HG03039 (cell line): ENCODE measurements around the gene SCFD2.
A peak's percentile ranks its signal among the peaks of the same experiment; 100 is the strongest.

Experiments
- ATAC-seq: cut with Tn5 transposase; IDR thresholded peaks from one replicate; pipeline ENCODE4 v1.9.1; 2021; ENCODE audit warnings: mild to moderate bottlenecking, moderate library complexity; ENCODE audit not compliant: unreplicated experiment

Gene SCFD2

GRCh38 chr4:53118676-53119075 lies 247.2 kb downstream of the SCFD2 start:
- no peak for ATAC-seq

GRCh38 chr4:53116954-53117353 lies 248.9 kb downstream of the SCFD2 start:
- ATAC-seq: no peak

GRCh38 chr4:53113431-53114225 lies 252.2 kb downstream of the SCFD2 start:
- ATAC-seq: peak; percentile 86

- ATAC-seq: no peak
Observed at GRCh38 chr4:53105313-53105712, 260.5 kb downstream of the SCFD2 start.

GRCh38 chr4:53103481-53103880 lies 262.4 kb downstream of the SCFD2 start:
- ATAC-seq: no peak

GRCh38 chr4:53101191-53101581 lies 264.7 kb downstream of the SCFD2 start:
- no peak for ATAC-seq

GRCh38 chr4:53100501-53101190 lies 265.2 kb downstream of the SCFD2 start:
- no peak for ATAC-seq

GRCh38 chr4:53098681-53099121 lies 267.2 kb downstream of the SCFD2 start:
- no peak for ATAC-seq

- no peak for ATAC-seq
Observed at GRCh38 chr4:53094040-53094439, 271.8 kb downstream of the SCFD2 start.

GRCh38 chr4:53089936-53090729 lies 275.7 kb downstream of the SCFD2 start:
- ATAC-seq: no peak

GRCh38 chr4:53088152-53088551 lies 277.7 kb downstream of the SCFD2 start:
- no peak for ATAC-seq

- ATAC-seq: no peak
Observed at GRCh38 chr4:53076374-53076958, 289.4 kb downstream of the SCFD2 start.

GRCh38 chr4:53075162-53075785 lies 290.6 kb downstream of the SCFD2 start:
- no peak for ATAC-seq

- ATAC-seq: no peak
Observed at GRCh38 chr4:53068755-53069330, 297.0 kb downstream of the SCFD2 start.

GRCh38 chr4:53067125-53067802 lies 298.6 kb downstream of the SCFD2 start:
- ATAC-seq: no peak

GRCh38 chr4:53066155-53066554 lies 299.7 kb downstream of the SCFD2 start:
- no peak for ATAC-seq

GRCh38 chr4:53064609-53065008 lies 301.3 kb downstream of the SCFD2 start:
- ATAC-seq: no peak

- no peak for ATAC-seq
Observed at GRCh38 chr4:53061091-53061850, 304.6 kb downstream of the SCFD2 start.

GRCh38 chr4:53060278-53060677 lies 305.6 kb downstream of the SCFD2 start:
- ATAC-seq: no peak
